Liver (tissue), 3 donors: ENCODE measurements around the gene EIPR1.

Experiments used
- CTCF ChIP-seq: fragments of 150-350 bp; IDR thresholded peaks from 2 replicates; pipeline ENCODE4 v1.5.1; 2017; ENCODE audit warnings: improper control_type of control experiment, low read depth, low read length; ENCODE audit not compliant: missing input control
- JUND ChIP-seq, 2 donors: IDR thresholded peaks; 2 replicates each; pipeline ENCODE4 v1.6.1; 2016; ENCODE audit warnings: antibody characterized with exemption in 2 of 2
- REST ChIP-seq: IDR thresholded peaks from 2 replicates; pipeline ENCODE4 v1.6.1; 2016; ENCODE audit warnings: antibody characterized with exemption, mild to moderate bottlenecking
- donor health status: healthy.
- donor health status: healthy.

DNA sequence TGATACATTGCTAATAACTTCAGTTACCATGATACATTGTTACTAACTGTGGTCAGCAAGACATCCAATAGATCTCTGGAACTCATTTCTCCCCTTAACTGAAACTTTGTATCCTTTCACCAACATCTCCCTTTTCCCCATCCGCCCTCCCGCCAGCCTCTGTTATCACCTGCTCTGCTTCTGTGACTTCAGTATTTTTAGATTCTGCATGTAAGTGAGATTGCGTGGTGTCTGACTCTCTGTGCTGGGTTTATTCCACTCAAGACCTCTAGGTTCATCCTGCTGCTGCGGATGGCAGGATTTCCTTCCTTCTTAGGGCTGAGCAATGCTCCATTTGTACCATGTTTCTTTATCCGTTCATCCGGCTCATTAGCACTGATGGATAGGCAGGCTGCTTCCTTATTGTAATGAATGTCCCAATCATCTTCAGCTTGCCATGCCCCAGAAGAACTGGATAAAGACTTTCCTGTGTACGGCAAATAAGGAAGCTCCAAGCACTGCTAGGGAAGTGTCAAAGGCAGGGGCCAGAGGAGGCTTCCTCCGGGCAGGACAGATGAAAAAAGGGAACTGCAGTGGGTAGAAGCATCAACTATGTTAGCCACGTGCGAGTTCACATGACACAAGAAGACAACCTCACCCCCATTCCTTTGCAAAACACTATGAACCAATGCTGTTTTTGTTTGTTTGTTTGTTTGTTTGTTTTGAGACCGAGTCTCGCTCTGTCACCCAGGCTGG, 113.4 kb downstream of the EIPR1 start:
- TF ChIP-seq CTCF, result no peak
- no peak for TF ChIP-seq REST
- no peak for TF ChIP-seq JUND (IDR thresholded peaks at IDR 0.05)
